CD4-positive, alpha-beta T cell treated with Interleukin-10 for 1 hour (primary cell): Measurements from ENCODE around the gene PRKCI.
"Not testable (repeated sequence)": the region's sequence is repeated elsewhere in the genome, so short reads cannot be mapped to it uniquely, and the experiment has no call there.

ENCODE experiments used
- DNase-seq: peaks from one replicate; pipeline ENCODE4 v3.0.0-alpha.2; 2020

PRKCI gene

GRCh38 chr3:170301405-170301804, 79.2 kb downstream of the PRKCI start:
- DNase-seq, result no peak

GRCh38 chr3:170302008-170302407, 79.8 kb downstream of the PRKCI start:
- DNase-seq, result no peak

DNA sequence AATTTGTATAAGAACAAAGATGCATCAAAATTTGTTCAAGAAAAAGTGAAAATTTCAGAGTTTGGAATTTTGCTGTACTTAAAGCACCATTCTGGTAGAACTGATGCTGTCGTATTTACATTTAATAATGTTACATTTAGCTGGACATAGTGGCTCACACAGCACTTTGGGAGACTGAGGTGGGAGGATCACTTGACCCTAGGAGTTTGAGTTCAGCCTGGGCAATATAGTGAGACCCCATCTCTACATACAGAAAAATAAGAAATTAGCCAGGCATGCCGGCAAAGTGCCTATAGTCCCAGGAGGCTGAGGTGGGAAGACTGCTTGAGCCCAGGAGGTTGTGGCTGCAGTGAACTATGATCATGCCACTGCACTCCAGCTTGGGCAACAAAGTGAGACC, 83.8 kb downstream of the PRKCI start:
- no peak for DNase-seq

DNA sequence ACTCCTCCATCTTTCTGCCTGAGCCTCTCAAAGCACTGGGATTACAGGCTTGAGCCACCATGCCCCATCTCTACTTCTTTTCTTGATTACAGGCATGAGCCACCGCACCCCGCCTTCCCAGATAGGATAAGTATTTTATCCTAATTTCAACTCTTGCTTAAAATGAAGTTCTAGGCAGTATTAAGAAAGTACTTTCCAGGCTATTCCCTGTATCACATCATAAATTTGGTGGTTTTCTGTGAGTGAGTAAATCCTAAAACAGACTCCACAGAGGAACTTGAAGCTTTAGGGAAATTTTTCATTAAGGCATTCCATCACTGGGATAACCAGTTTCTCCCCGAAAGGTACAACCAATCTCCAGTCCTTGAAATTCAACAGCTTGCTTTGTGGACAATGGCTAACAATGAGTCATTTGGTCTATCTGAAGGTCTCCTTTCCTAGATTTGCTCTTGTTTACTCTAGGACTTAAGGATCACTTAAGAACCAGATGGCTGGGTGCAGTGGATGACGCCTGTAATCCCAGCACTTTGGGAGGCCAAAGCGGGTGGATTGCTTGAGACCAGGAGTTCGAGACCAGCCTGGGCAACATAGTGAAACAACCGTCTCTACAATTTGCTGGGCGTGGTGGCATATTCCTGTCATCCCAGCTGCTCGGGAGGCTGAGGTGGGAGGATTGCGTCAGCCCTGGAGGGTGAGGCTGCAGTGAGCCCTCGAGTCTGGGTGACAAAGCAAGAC, 85.6 kb downstream of the PRKCI start:
- no peak for DNase-seq

- DNase-seq, result no peak
Observed at GRCh38 chr3:170309046-170309445, 86.8 kb downstream of the PRKCI start.

- no peak for DNase-seq
Observed at GRCh38 chr3:170317954-170318353, 95.7 kb downstream of the PRKCI start.

DNA sequence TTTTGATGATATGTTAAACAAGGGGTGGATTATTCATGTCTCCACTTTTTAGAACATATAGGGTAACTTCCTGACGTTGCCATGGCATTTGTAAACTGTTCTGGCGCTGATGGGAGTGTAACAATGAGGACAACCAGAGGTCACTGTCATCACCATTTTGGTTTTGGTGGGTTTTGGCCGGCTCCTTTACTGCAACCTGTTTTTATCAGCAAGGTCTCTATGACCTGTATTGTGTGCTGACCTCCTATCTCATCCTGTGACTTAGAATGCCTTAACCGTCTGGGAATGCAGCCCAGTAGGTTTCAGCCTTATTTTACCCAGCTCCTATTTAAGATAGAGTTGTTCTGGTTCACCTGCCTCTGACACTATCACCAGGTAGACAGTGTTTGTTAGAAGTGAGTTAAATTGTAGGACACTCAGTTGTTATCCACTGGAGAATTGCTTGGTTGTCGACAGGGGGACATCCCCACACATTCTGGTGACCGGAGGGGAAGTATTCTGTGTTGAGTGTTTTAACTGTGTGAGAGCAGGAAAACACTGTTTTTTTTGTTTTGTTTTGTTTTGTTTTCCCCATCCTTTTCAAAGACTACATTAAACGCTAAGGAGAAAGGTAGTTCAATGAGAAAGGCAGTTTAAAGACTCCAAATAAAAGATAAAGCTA, 98.4 kb downstream of the PRKCI start:
- DNase-seq, result no peak

DNA sequence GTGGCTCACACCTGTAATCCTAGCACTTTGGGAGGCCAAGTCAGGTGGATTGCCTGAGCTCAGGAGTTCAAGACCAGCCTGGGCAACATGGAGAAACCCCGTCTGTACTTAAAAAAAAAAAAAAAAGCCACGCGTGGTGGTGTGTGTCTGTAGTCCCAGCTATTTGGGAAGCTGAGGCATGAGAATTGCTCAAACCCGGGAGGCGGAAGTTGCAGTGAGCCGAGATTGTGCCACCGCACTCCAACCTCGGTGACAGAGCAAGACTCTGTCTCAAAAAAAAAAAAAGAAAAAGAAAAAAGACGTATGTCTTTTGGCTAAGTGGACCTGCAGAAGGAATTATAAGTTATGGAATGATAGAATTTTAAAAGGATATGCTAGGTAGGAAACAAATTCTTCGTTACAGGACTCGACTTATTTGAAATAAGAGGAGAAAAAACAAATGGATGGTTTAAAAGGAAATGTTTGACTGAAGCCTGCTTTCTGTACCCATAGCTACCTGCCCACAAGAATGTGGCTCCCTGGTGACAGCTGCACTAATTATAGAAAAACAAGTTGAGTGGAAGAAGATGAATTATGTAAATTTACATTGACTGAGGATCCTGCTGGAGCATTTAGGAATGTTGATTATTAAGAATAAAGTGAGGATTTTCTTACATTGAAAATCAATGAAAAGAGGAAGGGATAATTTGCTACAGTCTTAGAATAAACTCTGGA, 99.3 kb downstream of the PRKCI start:
- no peak for DNase-seq

GRCh38 chr3:170322566-170323269, 100.5 kb downstream of the PRKCI start:
- no peak for DNase-seq

DNA sequence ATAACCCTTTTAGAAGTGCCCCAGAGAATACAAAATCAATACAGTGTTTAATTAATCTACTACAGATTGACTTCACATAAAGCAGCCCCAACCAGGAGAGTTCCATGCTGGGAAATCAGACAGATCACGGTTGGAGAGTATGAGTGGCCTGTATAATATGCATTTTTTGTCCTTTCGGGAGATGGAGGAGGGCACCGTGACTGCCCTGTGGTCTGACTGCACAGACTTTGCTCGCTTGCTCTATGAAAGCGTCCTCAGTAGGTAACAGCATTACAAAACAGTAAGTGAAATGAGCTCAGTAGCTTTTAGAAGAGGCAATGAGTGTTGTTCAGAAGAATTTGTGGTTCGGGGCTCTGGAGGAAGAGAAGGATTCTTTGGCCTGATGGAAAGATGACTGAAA, 101.1 kb downstream of the PRKCI start:
- no peak for DNase-seq

GRCh38 chr3:170324962-170325361, 102.7 kb downstream of the PRKCI start:
- DNase-seq, result no peak

DNA sequence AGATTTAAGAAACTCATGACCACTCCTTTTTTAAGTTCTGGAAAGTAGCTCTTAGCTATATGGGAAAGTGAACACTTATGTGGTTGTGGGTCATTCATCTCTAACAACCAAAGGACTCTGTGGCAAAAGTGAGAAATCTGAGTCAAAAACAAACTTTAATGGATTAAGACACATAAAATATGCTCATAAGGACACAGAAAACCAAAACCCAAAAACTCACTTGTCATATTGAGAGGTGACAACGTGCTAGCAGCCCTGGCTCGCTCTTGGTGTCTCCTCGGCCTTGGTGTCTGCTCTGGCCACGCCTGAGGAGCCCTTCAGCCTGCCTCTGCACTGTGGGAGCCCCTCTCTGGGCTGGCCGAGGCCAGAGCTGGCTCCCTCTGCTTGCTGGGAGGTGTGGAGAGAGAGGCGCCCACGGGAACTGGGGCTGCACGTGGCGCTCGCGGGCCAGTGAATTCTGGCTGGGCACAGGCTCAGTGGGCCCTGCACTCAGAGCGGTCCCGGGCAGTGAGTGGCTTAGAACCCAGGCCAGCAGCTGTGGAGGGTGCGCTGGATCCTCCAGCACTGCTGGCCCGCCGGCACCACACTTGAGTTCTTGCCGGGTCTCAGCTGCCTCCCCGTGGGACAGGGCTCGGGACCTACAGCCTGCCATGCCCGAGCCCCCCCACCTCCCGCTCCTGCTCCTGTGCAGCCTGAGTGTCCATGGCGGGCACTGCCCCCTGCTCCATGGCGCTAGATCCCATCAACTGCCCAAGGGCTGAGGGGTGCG, 105.0 kb downstream of the PRKCI start:
- DNase-seq, result no peak

DNA sequence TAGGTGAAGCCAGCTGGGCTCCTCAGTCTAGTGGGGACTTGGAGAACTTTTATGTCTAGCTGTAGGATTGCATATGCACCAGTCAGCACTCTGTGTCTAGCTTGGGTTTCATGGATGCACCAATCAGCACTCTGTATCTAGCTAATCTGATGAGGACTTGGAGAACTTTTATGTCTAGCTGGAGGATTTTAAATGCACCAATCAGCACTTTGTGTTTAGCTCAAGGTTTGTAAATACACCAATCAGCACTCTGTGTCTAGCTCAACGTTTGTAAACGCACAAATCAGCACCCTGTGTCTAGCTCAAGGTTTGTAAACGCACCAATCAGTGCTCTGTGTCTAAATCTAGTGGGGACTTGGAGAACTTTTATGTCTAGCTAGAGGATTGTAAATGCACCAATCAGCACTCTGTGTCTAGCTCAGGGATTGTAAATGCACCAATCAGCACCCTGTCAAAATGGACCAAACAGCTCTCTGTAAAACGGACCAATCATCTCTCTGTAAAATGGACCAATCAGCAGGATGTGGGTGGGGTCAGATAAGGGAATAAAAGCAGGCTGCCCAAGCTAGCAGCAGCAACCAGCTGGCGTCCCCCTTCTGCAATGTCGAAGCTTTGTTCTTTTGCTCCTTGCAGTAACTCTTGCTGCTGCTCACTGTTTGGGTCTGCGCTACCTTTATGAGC, 105.8 kb downstream of the PRKCI start:
- DNase-seq, result not testable (repeated sequence)

GRCh38 chr3:170330366-170330765, 108.1 kb downstream of the PRKCI start:
- no peak for DNase-seq

GRCh38 chr3:170331143-170331542, 108.9 kb downstream of the PRKCI start:
- DNase-seq, result no peak

DNA sequence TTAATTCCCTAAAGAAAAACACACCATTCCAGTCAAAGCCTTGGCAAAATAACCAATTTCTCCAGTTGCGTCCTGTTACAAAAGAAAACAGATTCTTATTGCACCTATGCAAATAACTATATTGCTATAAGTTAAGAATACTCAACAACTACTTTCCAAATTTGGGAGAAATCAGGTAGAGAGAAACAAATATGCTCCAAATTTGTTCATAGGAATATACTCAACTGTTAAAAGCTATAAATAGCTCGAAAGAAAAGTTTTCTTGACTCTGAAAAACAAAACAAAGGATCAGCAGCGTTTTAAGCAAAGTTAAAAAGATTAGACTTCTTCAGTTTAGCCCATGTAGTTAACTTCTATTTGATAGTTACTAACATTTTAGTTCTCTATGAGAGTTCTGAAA, 115.2 kb downstream of the PRKCI start:
- DNase-seq, result no peak

DNA sequence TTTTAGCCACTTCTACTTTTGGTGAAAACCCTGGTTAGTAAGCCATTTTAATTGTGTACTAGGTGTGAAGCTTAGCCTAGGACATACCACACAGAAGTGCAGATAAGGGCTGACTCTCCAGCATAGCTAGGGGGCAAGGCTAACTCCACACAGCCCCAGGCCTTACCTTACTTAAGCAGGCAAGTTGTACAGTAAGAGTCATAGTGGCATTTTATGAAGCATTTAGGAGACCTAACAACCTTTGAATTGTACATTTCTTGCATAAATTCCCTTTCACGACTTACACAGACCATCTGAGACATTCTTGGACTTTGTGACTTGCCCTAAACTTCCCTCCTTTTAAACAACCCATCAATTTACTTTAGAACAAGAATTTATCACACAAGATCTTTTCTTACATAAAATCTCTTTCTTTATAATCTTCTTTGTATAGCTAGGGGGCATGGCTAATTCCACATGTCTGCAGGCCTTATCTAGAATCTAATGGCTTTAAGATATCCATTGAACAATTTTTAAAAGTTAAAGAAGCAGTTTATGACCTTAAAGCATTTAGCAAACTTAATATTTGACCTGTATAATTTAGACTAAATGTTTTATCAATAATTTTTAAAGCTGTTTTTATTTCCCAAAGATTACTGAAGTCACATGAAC, 116.6 kb downstream of the PRKCI start:
- no peak for DNase-seq

DNA sequence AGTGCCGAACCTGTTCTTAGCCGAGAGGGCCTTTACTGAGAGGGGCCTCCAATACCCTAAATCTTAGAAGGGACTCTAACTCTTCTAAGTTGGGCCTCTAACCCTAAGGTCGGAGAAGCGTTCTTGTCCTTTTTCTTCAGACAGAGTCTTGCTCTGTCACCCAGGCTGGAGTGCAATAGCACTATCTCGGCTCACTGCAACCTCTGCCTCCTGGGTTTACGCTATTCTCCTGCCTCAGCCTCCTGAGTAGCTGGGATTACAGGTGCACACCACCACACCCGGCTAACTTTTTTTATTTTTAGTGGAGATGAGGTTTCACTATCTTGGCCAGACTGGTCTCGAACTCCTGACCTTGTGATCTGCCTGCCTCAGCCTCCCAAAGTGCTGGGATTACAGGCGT, 120.0 kb downstream of the PRKCI start:
- DNase-seq, result not testable (repeated sequence)

- DNase-seq, result not testable (repeated sequence)
Observed at GRCh38 chr3:170343859-170344258, 121.6 kb downstream of the PRKCI start.

DNA sequence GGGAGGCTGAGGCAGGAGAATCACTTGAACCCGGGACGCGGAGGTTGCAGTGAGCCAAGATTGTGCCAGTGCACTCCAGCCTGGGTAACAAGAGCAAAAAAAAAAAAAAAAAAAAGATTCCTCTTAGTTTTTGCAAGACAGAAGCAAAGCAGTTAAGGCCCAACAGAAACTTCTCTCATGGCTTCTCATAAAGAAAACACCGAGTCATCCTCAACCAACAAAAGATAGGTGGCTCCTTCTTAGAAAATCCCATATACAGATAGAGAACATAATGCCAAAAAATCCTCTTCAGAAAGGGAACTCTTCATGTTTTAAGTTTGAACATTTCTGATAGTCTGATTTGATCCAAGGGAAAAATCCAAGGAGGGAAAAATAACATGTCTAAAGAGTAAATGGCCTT, 122.7 kb downstream of the PRKCI start:
- no peak for DNase-seq
